GM19463 (cell line): ENCODE measurements around the gene SOX1.

Experiments
- ATAC-seq: cut with Tn5 transposase; IDR thresholded peaks from one replicate; pipeline ENCODE4 v1.9.1; 2021; ENCODE audit warnings: mild to moderate bottlenecking, moderate library complexity; ENCODE audit not compliant: unreplicated experiment

The SOX1 gene

DNA sequence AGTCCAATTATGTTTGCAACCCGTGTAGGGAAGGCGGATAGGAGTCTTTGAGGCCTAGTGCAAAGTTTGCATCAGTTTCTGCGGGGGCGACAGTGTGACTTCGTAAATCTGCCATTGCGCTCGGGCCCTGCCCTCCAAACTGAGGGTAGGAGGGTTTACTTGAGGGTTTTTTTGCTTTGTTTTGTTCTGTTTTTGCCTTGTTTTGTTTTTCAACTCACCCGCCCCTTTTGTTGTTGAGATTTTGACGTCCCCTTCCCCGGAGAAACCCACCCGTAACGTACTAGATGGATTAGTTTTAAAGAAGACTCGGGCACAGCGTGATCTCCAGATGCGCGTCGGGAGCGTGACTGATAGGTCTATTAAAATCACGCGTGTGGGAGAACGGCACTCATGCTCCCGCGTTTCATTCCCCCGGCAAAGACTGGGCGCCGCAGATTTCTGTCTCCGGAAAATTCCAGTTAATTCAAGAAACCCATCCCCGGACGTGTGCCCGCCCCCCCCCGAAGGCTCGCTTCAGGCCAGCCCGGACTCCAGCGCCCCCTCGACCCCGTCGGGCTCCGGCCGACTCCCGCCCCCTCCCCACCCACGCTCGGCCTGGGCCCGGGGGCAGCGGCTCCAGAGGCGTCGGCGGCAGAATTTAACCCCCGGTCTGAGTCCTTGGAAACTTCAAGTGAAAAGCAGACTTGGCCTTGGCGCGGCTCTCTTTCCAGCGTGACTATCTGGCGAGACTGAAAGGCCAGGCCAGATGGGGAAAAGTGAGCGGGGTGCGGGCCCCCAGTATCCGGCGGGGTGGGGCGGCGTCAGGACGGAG, 5.0 kb downstream of the SOX1 start:
- no peak for ATAC-seq

GRCh38 chr13:112072534-112073244, 5.7 kb downstream of the SOX1 start:
- no peak for ATAC-seq

DNA sequence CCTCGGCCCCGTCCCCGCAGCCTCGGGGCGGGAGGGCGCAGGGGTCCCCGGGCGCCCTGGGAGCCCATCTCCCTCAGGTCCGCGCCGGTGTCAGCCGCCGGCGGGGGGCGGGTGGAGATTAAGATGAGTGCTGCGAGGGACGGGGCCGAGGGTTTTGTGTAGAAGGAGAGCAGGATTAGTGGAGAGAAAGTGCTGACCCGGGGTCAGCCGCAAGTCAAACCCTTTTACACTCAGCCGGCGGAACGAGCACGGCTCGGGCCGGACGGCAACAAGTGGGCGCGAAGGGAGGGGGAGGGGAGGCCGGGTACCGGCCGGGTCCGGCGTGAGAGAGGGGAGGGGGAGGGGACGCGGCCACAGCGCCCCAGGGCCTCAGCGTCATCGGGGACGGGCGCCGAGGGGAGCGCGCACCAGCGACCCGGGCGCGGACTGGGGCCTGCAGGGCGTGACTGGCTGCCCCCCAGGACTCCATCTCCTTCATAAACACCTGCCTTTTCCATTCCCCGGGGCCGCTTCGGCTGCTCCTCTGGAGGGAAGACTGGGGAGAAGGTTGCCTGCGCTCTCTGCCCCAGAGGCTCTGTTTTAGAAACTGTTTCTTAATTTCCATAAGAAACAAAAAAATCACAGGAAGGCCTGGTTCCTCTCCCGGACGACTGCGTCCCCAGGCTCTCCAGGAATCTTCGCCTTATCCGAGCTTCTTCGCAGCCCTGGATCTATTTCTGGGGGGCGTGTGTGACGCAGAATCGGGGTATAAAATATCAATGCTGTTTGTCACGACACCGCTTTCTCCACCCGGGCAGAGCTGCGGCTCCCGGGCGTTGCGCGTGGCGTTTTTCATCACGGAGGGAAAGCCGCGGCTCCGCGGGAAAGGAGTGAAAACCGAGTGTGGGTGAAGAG, 6.5 kb downstream of the SOX1 start:
- no peak for ATAC-seq

DNA sequence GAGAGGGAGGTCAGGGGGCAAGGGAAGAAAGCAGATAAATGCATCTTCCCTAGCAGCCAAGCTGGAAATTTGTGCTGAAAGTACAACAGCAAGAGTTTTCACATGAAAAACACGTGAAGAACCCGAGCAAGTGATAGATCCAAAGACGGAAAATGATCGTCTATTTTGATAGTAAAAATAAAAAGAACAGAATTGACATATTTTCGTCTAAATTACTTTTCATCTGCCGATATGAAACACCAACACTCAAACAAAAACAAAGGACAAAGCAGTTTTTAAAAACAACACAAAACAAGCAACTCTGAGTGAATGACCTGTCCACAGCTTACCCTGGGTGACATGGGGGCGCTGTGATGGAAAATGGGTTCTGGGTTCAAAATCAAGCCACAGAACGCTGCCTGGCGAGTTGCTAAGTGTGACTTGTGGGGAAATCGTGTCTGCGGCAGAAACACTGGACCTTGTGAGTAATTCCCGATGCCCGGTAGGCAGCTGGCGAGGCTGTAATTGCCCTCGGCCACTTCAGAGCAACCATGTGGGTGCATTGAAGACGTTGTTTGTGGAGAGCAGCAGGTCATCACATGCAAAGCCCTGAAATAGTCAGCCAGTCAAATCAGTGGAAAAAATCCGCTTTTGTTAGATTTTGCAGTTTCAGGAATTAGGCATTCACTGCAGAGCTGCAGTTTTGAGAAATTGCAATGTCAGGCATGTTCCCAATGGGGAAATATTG, 7.4 kb downstream of the SOX1 start:
- no peak for ATAC-seq

GRCh38 chr13:112077729-112078128, 10.8 kb downstream of the SOX1 start:
- ATAC-seq: no peak

DNA sequence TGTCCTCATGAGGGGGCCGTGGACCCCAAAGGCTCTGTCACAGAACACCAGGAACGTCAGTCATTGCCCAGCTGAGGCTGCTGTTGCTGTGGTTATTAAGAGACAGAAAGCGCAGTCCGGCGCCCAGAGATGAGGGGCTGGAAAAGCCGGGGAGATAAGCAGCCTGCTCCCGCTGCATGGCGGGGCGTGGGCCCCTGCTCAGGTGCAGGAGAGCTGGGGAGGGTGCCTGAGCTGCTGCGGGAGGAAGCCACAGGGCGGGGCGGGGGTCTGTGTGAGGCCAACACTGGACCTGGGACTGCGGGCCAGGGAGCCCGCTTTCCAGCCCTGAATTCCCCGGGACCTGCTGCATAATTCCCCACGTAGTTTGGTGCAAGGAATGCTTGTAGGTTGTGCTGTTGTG, 11.3 kb downstream of the SOX1 start:
- ATAC-seq: no peak

- no peak for ATAC-seq
These were observed 12.1 kb downstream of the SOX1 start for GRCh38 chr13:112078879-112079531.

DNA sequence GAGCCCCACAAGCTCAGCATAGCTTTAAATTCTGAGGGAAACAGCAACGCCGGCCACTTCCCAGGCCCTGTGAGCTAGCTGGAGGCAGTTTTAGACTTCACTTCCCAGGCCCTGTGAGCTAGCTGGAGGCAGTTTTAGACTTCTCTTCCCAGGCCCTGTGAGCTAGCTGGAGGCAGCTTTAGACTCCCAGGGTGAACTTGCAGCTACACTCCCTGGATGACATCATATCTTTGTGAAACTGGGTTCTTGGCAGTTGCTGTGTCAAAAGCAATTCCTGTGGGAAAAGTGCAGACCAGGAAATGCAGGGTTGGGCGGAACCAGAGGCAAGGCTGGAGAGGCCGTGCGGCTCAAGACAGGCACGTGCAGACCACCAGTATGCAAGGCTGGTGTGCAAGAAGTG, 12.7 kb downstream of the SOX1 start:
- ATAC-seq: no peak

- ATAC-seq: no peak
These were observed 17.0 kb downstream of the SOX1 start for GRCh38 chr13:112083971-112084370.

DNA sequence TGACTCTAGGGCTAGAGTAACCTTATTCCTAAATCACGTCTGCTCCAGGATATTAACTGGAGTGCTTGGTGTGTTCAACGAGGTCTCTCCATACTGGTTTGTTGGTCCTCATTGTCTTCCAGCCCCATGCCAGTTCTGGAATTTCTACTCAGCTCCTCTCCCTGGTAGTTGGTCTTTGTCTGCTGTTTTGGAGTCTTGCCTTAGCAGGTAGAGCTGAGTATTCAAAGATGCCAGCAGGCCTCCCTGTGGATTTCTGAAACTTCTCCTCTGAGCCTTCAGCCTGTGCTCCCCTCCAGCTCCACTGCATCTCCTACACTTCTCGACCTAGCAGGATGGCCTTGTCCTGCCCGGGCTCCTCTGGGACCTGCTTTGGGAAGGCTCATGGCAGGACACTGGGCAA, 25.5 kb downstream of the SOX1 start:
- ATAC-seq: no peak

GRCh38 chr13:112095354-112095753, 28.4 kb downstream of the SOX1 start:
- no peak for ATAC-seq

- ATAC-seq: no peak
These were observed 30.0 kb downstream of the SOX1 start for GRCh38 chr13:112096959-112097358.

DNA sequence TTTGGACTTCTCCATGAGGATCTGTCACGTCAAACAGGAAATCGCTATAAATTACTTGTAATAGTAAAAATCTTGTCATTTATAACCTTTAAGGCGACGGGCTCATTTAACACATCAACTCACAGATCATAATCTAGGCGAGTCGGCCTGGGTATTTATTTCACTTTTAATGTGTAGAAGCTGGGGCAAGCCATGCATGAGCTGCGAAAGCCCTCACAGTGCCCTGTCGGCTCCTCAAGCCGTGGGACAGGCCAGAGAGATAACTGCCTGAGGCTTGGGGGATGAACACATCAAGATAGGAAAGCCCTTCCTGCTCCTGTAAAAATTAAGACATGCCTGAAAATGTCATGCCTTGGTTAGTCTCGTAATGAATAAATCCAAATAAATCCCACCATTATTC, 30.8 kb downstream of the SOX1 start:
- no peak for ATAC-seq

DNA sequence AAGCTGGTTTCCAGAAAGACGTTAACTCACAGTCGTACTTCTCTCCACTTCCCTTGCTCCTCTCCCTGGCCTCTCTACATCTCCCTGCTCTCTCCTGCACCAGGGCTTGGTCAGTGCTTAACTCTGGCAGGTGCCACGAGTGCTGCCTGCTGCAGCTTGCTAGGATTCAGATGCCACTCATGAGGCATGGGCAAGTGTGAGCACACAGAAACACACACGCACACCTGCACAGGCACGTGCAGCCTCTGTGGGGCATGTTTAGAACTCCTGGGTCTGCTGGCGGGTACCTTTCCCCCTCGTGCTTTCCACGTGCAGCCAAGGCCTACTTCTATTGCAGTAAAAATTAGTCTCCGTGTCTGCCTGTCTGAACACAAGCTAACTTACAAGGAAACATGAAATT, 31.8 kb downstream of the SOX1 start:
- ATAC-seq: no peak

DNA sequence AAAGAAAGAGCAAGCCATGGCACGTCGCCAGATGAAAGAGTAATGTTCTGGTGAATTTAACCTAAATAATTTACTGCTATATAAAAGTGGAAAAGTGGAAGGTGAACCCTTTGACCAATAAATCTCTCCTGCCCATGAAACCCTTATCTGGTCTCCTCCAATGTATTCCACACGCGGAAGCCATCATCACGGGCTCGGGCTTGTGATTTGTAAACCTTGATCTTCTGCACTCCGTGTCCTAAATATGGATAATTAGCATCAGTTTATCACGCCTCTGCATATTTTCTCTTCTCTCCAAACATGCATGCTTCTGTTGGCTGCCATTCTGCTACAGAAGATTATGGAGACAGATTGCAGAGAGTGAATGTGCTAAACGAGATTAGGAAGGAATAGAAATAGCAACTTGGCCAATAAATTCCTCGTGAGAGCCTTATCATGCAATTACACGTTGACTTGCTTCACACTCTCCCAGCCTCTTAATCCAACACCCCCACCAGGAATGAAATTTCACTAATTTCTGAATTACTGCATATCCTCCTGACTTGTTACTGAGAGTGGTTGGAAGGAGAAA, 34.5 kb downstream of the SOX1 start:
- ATAC-seq: no peak

DNA sequence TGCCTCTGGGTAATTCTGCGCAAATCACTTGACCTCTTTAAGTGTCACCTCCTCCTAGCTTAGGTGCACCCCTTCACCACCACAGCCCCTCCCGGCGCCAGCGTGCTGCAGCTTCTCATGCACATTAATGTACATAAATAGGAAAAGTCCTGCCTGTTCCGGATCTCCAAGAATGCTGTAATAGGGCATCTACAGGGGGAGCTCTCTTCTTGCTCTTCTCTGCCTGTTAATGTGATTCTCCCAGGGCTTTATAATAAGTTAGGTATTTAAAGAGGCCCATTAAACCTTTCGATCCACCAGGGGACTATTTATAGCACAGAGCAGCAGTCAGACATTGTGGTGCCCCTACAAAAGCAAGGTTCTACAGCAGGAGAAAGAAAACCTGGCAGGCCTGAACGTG, 35.3 kb downstream of the SOX1 start:
- ATAC-seq: no peak

DNA sequence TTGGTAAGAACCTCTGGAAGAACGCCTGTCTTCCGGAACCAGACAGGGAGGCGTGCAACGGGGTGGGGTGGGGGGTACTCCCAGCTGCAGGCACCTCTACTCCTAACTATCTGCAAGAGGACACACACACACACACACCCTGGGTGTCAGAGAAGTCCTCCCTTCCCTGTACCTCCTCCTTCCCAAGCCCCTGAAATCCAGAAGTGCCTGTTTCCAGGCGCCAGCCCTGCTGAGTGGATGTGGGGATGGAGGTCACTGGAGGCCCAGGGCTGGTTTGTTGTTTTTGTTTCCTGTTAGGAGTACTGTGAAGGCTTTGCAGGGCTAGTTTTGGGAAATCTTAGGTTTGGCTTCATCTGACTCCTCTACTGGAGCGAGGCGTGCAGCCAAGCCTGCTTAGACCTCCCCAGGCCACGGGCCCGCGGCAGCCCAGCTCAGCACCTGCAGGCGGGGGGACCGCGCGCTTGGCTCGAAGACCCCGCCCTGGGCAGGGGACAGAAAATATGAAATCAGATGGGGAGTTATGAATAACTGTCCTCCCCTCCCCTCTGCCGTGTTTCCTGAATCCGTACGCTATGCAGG, 36.4 kb downstream of the SOX1 start:
- no peak for ATAC-seq

DNA sequence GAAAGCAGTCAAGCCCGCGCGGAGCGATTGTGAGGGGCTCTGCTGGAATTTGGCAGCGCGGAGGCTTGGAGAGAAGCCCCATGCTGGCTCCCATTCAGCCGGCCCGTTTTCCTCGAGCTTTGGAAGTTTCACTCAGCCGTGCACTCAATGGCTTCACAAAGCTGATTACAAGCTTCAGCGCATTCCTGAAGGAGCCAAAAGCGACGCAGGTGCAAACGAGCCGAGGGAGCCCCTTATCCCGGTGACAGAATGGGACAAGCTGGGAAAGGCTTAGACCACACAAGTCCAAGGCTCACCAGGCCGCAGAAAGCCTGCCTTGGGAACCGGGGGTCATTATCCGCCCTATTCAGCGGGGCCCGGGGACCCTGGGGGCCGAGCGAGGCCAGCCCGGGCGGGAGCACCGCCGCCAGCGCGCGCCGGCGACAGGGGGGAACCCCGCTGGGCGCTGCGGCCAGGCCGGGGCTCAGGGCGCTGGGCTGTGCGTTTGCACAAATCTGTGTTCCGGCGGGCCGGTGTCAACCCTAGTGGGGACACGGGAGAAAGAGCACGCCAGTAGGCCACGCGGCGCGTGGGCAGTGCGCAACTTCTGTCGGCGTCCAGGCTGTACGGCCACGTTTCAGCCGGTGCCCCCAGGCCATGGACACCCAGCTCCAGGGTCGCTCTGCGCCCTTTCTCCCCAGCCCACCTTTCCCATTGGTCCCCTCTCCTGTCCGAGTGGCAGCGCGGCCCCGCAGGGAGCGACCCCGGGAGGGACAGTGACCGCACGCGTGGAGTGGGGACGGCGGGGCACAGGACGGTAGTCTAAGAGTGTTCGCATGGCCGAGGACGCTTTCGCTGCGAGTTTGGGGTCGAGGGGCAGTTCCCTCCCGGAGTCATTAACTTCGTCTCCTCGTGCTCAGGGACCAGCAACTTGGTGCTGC, 37.3 kb downstream of the SOX1 start:
- ATAC-seq: no peak

DNA sequence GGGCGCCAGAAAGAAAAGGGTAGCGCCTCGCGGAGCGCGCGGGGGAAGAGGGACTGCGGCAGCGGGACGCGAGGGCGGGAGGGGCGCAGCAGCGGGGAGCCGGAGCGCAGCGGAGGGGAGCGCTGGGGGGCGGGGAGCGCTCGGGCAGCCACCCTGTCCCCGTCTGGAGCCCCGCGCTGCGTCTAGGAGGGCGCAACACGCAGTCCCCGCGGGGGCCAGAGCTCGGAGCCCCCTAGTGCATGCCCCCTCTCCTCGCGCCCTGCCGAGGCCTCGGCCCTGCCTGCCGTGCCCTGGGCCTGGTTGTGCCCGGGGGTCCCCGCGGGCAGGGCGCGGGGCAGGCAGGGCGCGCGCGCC, 37.9 kb downstream of the SOX1 start:
- ATAC-seq: no peak
